SK-N-SH (cell line): ENCODE results near the gene KLHL8. TPM values are rescaled to one million over a fixed set of nuclear protein-coding genes. Genes with fewer than 3 reads are reported as not detected.

Source experiments
- CTCF ChIA-PET: fragments of 300-600, 350-600 bp; formaldehyde crosslinking; extraction: SDS; loops from one replicate; lab custom pipeline; 2021; lab: Yijun Ruan, JAX
- POLR2A ChIA-PET: fragments of 350-600 bp; sonication (Branson Sonifier 250); formaldehyde crosslinking; extraction: SDS; loops from one replicate; lab custom pipeline; 2020; ENCODE audit warnings: antibody characterized with exemption, inconsistent platforms; lab: Yijun Ruan, JAX
- DNase-seq: peaks from one replicate; pipeline ENCODE4 v3.0.0; 2012
- H2AFZ ChIP-seq: fragments of 200-600 bp; sonication (generic); 2 replicates; pipeline ENCODE4 v1.8.1; 2016; ENCODE audit warnings: antibody characterized with exemption, mild to moderate bottlenecking, low read depth
- H3F3A ChIP-seq: fragments of 200-600 bp; sonication (generic); replicated peaks from 2 replicates; pipeline ENCODE3; 2016; ENCODE audit warnings: antibody characterized with exemption, mild to moderate bottlenecking; ENCODE audit not compliant: insufficient read depth
- H3K27ac ChIP-seq, 2 experiments: fragments of 200-500 bp in 1 of 2; fragments of 200-600 bp in 1 of 2; sonication (Bioruptor generic) in 1 of 2; sonication (generic), shearing (Covaris generic) in 1 of 2; 2 replicates each; pipeline versions ENCODE4 v1.5.1 to v1.6.1; 2014 to 2016; ENCODE audit warnings: low read depth in 2 of 2, inconsistent platforms in 1 of 2, low read length in 1 of 2, mild to moderate bottlenecking in 1 of 2, mixed read lengths in 1 of 2
- H3K27me3 ChIP-seq: fragments of 200-600 bp; sonication (generic), shearing (Covaris generic); 2 replicates; pipeline ENCODE4 v1.6.1; 2016; ENCODE audit warnings: mixed run types; ENCODE audit not compliant: insufficient read depth
- H3K36me3 ChIP-seq, 2 experiments: fragments of 200-500 bp in 1 of 2; fragments of 200-600 bp in 1 of 2; sonication (Bioruptor generic) in 1 of 2; sonication (generic) in 1 of 2; replicated peaks in 1 of 2; 2 replicates each; pipeline versions ENCODE3 to v1.5.1; 2014 to 2016; ENCODE audit warnings: low read length in 1 of 2, mild to moderate bottlenecking in 1 of 2; ENCODE audit not compliant: insufficient read depth in 2 of 2, control insufficient read depth in 1 of 2
- H3K4me1 ChIP-seq, 2 experiments: fragments of 200-500 bp in 1 of 2; fragments of 200-600 bp in 1 of 2; sonication (Bioruptor generic) in 1 of 2; sonication (generic), shearing (Covaris generic) in 1 of 2; 2 replicates each; pipeline versions ENCODE4 v1.5.1 to v1.6.1; 2014 to 2016; ENCODE audit warnings: low read depth in 1 of 2, low read length in 1 of 2, mixed run types in 1 of 2; ENCODE audit not compliant: insufficient read depth in 2 of 2, control insufficient read depth in 1 of 2
- H3K4me2 ChIP-seq: fragments of 200-600 bp; sonication (generic), shearing (Covaris generic); 2 replicates; pipeline ENCODE4 v1.6.1; 2017; ENCODE audit warnings: mixed run types
- H3K4me3 ChIP-seq, 2 experiments: fragments of 200-500 bp in 1 of 2; fragments of 200-600 bp in 1 of 2; sonication (Bioruptor generic) in 1 of 2; sonication (generic), shearing (Covaris generic) in 1 of 2; 2 replicates each; pipeline versions ENCODE4 v1.5.1 to v1.8.1; 2014 to 2016; ENCODE audit warnings: low read depth in 2 of 2, inconsistent platforms in 1 of 2, low read length in 1 of 2, mild to moderate bottlenecking in 1 of 2, mixed read lengths in 1 of 2, moderate library complexity in 1 of 2
- H3K79me2 ChIP-seq: fragments of 200-600 bp; sonication (generic); 2 replicates; pipeline ENCODE4 v1.8.1; 2017; ENCODE audit warnings: mild to moderate bottlenecking; ENCODE audit not compliant: insufficient read depth
- H3K9ac ChIP-seq: fragments of 200-600 bp; sonication (generic); 2 replicates; pipeline ENCODE4 v1.6.1; 2017; ENCODE audit warnings: mixed run types
- H3K9me2 ChIP-seq: fragments of 200-600 bp; sonication (generic); 2 replicates; pipeline ENCODE4 v1.6.1; 2017; ENCODE audit warnings: mixed run types
- H3K9me3 ChIP-seq: fragments of 200-600 bp; sonication (generic); 2 replicates; pipeline ENCODE4 v1.6.1; 2017; ENCODE audit warnings: mixed run types, mild to moderate bottlenecking, moderate library complexity
- H4K20me1 ChIP-seq: fragments of 200-600 bp; sonication (generic); 2 replicates; pipeline ENCODE4 v1.6.1; 2017; ENCODE audit warnings: mild to moderate bottlenecking, mixed run types; ENCODE audit not compliant: insufficient read depth
- ELF1 ChIP-seq: IDR thresholded peaks from 2 replicates; pipeline ENCODE4 v1.4.0; 2012
- EP300 ChIP-seq, 2 experiments: IDR thresholded peaks; 2 replicates each; pipeline versions ENCODE4 v1.4.0 to v1.6.1; 2012; ENCODE audit warnings: borderline replicate concordance in 1 of 2, low read depth in 1 of 2, low read length in 1 of 2
- EZH2phosphoT487 ChIP-seq: fragments of 200-600 bp; sonication (generic); IDR thresholded peaks from 2 replicates; pipeline ENCODE4 v1.6.1; 2017; ENCODE audit warnings: low read depth, mixed run types, mild to moderate bottlenecking, antibody characterized with exemption, moderate library complexity, borderline replicate concordance
- FOSL2 ChIP-seq: IDR thresholded peaks from 2 replicates; pipeline ENCODE4 v1.4.0; 2012; ENCODE audit warnings: low read depth, mild to moderate bottlenecking, moderate library complexity, borderline replicate concordance
- FOXJ3 ChIP-seq: sonication (generic); formaldehyde crosslinking; IDR thresholded peaks from 2 replicates; pipeline ENCODE4 v1.5.1; 2020; ENCODE audit warnings: mild to moderate bottlenecking, missing genetic modification reagents
- FOXM1 ChIP-seq: IDR thresholded peaks from 2 replicates; pipeline ENCODE4 v1.4.0; 2012; ENCODE audit warnings: low read depth, mild to moderate bottlenecking
- IRF3 ChIP-seq: fragments of 150-350 bp; IDR thresholded peaks from 2 replicates; pipeline ENCODE4 v1.6.1; 2016; ENCODE audit warnings: mild to moderate bottlenecking, low read depth, low read length
- JUND ChIP-seq: IDR thresholded peaks from 2 replicates; pipeline ENCODE4 v1.4.0; 2012
- MAX ChIP-seq: IDR thresholded peaks from 2 replicates; pipeline ENCODE4 v1.4.0; 2012; ENCODE audit warnings: low read depth
- MXI1 ChIP-seq: IDR thresholded peaks from 2 replicates; pipeline ENCODE4 v1.6.1; 2012; ENCODE audit warnings: mild to moderate bottlenecking, low read depth, low read length, improper control_type of control experiment
- PBX3 ChIP-seq: IDR thresholded peaks from 2 replicates; pipeline ENCODE4; 2012
- POLR2AphosphoS5 ChIP-seq: IDR thresholded peaks from 2 replicates; pipeline ENCODE4 v1.6.1; 2012; ENCODE audit warnings: low read depth, low read length
- RFX5 ChIP-seq: IDR thresholded peaks from 2 replicates; pipeline ENCODE4 v1.6.1; 2012; ENCODE audit warnings: mild to moderate bottlenecking, improper control_type of control experiment, low read length
- RXRA ChIP-seq: IDR thresholded peaks from 2 replicates; pipeline ENCODE4 v1.4.0; 2012; ENCODE audit warnings: low read depth, mild to moderate bottlenecking, borderline replicate concordance
- SIN3A ChIP-seq: IDR thresholded peaks from 2 replicates; pipeline ENCODE4 v1.6.1; 2012; ENCODE audit warnings: low read depth, mild to moderate bottlenecking, low read length, moderate library complexity, borderline replicate concordance
- TAF1 ChIP-seq: IDR thresholded peaks from 2 replicates; pipeline ENCODE4 v1.6.1; 2012; ENCODE audit warnings: low read depth, mild to moderate bottlenecking, low read length, moderate library complexity, borderline replicate concordance
- TCF12 ChIP-seq: IDR thresholded peaks from 2 replicates; pipeline ENCODE4 v1.4.0; 2012
- TEAD4 ChIP-seq: IDR thresholded peaks from 2 replicates; pipeline ENCODE4 v1.4.0; 2012; ENCODE audit warnings: mild to moderate bottlenecking, borderline replicate concordance; ENCODE audit not compliant: insufficient read depth
- USF1 ChIP-seq: IDR thresholded peaks from 2 replicates; pipeline ENCODE4 v1.4.0; 2012; ENCODE audit warnings: low read depth, borderline replicate concordance
- ZBTB33 ChIP-seq: IDR thresholded peaks from 2 replicates; pipeline ENCODE4 v1.4.0; 2012; ENCODE audit warnings: low read depth, borderline replicate concordance
- WGBS: methylation state at CpG from one replicate; pipeline ENCODE4 v1.1.6; 2017; ENCODE audit warnings: low lambda C conversion rate; 5-methylcytosine and 5-hydroxymethylcytosine counted together
- polyA plus RNA-seq, 3 experiments: library from polyadenylated mRNA; depleted of rRNA; stranded (reverse); fragments of >200 nt; gene quantifications; 2 replicates each; pipeline ENCODE4 v1.2.3, GENCODE V29; 2012

Gene KLHL8
- polyA plus RNA-seq, 1 of the 3 experiments (the other 2 are of a cell fraction), result 2.4 TPM

GRCh38 chr4:87243426-87244053 lies 23.1 kb upstream of the KLHL8 start:
- TF ChIP-seq FOXJ3 (CRISPR knock-in tag) (no peak), USF1 (no peak), POLR2AphosphoS5 (no peak), PBX3 (no peak), ELF1 (no peak), EZH2phosphoT487 (no peak), TAF1 (no peak)
- no peak overlapping the region for H3K27ac ChIP-seq
- H3K36me3 ChIP-seq, result no peaks in the 10 kb centered on the region
- no peaks in the 10 kb centered on the region for H3F3A ChIP-seq
- H3K9ac ChIP-seq, result no peak overlapping the region
- peaks cover 18% of the 10 kb centered on the region; the same call in 1 of the 2 replicates for H3K9me3 ChIP-seq
- no peaks in the 10 kb centered on the region for H3K9me2 ChIP-seq
- no peak for DNase-seq
- H3K79me2 ChIP-seq, result no peaks in the 10 kb centered on the region
- no peaks in the 10 kb centered on the region for H3K27me3 ChIP-seq
- POLR2A ChIA-PET, result no interaction called here
- CTCF ChIA-PET, result interaction anchor here (0.7 to 1.3 kb wide), 2 partner anchors 93 to 321 kb away, joined by 3 to 5 read pairs; no protein-coding TSS in a partner anchor
- WGBS, result 63% methylated on average over 2 of the region's 2 CpGs
- no peak overlapping the region for H3K4me3 ChIP-seq
- peaks cover 0 to 9% of the 10 kb centered on the region in 2 experiments; a peak in 1 of 4 replicates for H3K4me1 ChIP-seq
- H3K4me2 ChIP-seq, result no peak overlapping the region
- no peak overlapping the region for H2AFZ ChIP-seq
- H4K20me1 ChIP-seq, result no peaks in the 10 kb centered on the region

- POLR2A ChIA-PET, result no interaction called here
- H3K4me1 ChIP-seq, result peaks cover 0 to 9% of the 10 kb centered on the region in 2 experiments; a peak in 1 of 4 replicates
- 24% methylated on average over 1 of the region's 1 CpG for WGBS
- H3K27me3 ChIP-seq, result no peaks in the 10 kb centered on the region
- no peaks in the 10 kb centered on the region for H4K20me1 ChIP-seq
- H3K9ac ChIP-seq, result no peak overlapping the region
- no peaks in the 10 kb centered on the region for H3K9me2 ChIP-seq
- H3K4me2 ChIP-seq, result no peak overlapping the region
- no peak overlapping the region for H3K4me3 ChIP-seq
- no peaks in the 10 kb centered on the region for H3K79me2 ChIP-seq
- DNase-seq, result no peak
- H3K9me3 ChIP-seq, result peaks cover 18% of the 10 kb centered on the region; the same call in 1 of the 2 replicates
- H3K36me3 ChIP-seq, result no peaks in the 10 kb centered on the region
- TF ChIP-seq EZH2phosphoT487 (no peak), FOSL2 (no peak), FOXM1 (no peak), IRF3 (no peak), TAF1 (no peak), MAX (no peak), JUND (no peak), RFX5 (no peak), MXI1 (no peak), FOXJ3 (CRISPR knock-in tag) (no peak), TCF12 (no peak), POLR2AphosphoS5 (no peak), RXRA (no peak), USF1 (no peak), TEAD4 (no peak), ZBTB33 (no peak), SIN3A (no peak), EP300 (IDR thresholded peaks at IDR 0.05; ENCODE audit: borderline replicate concordance in 1 of 2, low read depth in 1 of 2, low read length in 1 of 2) (no peak)
- H2AFZ ChIP-seq, result no peak overlapping the region
- H3F3A ChIP-seq, result no peaks in the 10 kb centered on the region
- CTCF ChIA-PET, result interaction anchor here (0.8 to 8.9 kb wide), 3 partner anchors 77 to 319 kb away, joined by 3 to 111 read pairs (median 5); no protein-coding TSS in a partner anchor
- no peak overlapping the region for H3K27ac ChIP-seq
Measured at GRCh38 chr4:87241336-87241735, 20.9 kb upstream of the KLHL8 start.
